GM20000 (cell line): ENCODE data around the gene PKP1.

Source experiments
- DNase-seq: peaks from one replicate; pipeline ENCODE4 v3.0.0; 2012; ENCODE audit warnings: low spot score
- CTCF ChIP-seq: IDR thresholded peaks from 2 replicates; pipeline ENCODE4 v1.5.1; 2012; ENCODE audit warnings: mild to moderate bottlenecking, control low read depth; ENCODE audit errors: extremely low read depth, missing control alignments

The PKP1 gene

GRCh38 chr1:201379733-201380242 is 96.5 kb downstream of the PKP1 start:
- TF ChIP-seq CTCF, result no peak
- DNase-seq, result no peak

DNA sequence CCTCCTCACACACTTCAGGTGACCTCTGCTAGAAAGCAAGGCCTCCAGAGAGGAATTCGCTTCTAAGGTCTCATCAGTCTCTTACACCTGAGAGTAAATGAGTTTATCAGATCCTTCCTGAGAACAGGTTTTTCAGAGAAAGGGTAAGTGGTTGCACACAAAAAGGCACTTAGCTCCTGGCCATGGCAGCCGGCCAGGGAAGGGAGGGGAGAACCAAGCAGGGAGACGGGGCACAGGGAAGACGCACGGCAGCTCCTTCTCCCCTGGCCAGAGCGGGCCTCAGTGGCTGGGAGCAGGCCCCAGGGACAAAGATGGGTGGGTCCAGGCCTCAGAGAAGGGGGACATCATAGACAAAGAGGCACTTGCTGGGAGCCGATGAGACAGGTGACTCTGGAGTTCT is 97.8 kb downstream of the PKP1 start:
- no peak for DNase-seq

More for the DNA sequence above, 97.8 kb downstream of the PKP1 start:
- TF ChIP-seq CTCF, result no peak
